IMR-90 (cell line): Measurements from ENCODE around the gene ERMN. TPM values are rescaled to one million over a fixed set of nuclear protein-coding genes. Genes with fewer than 3 reads are reported as not detected.

Experiments
- ATAC-seq: fragments of 200-7000 bp; cut with Tn5 transposase; 2 replicates; pipeline ENCODE4 v1.9.1; 2020; ENCODE audit warnings: low read depth, mild to moderate bottlenecking, moderate library complexity
- BruUV-seq: library from RNA; stranded (reverse); fragments of 400-500 nt; replicated peaks from 2 replicates; lab custom pipeline; 2021; lab: Mats Ljungman, UMichigan
- CTCF ChIA-PET: fragments of 300-600 bp; formaldehyde crosslinking; extraction: SDS; loops from one replicate; lab custom pipeline; 2021; ENCODE audit warnings: antibody characterized with exemption; lab: Yijun Ruan, JAX
- POLR2A ChIA-PET: fragments of 300-600 bp; sonication (Branson Sonifier 250); formaldehyde crosslinking; loops from one replicate; lab custom pipeline; 2022; ENCODE audit warnings: antibody characterized with exemption; ENCODE audit not compliant: unreplicated experiment; lab: Charles Lee
- DNase-seq: peaks from one replicate; pipeline ENCODE4 v3.0.0; 2013
- H2AFZ ChIP-seq: replicated peaks from 2 replicates; pipeline ENCODE3; 2013; ENCODE audit warnings: low read length, mild to moderate bottlenecking; ENCODE audit not compliant: poor library complexity
- H2AK5ac ChIP-seq: 2 replicates; pipeline ENCODE4 v1.6.1; 2013; ENCODE audit warnings: low read depth, low read length, inconsistent platforms
- H2AK9ac ChIP-seq: replicated peaks from 2 replicates; pipeline ENCODE3; 2013; ENCODE audit warnings: mild to moderate bottlenecking, low read depth, low read length, moderate library complexity; ENCODE audit not compliant: poor library complexity
- H2BK120ac ChIP-seq: 2 replicates; pipeline ENCODE4 v1.6.1; 2013; ENCODE audit warnings: low read depth, low read length, inconsistent platforms
- H2BK15ac ChIP-seq: 3 replicates; pipeline ENCODE4 v1.6.1; 2013; ENCODE audit warnings: low read depth, low read length, inconsistent platforms
- H2BK20ac ChIP-seq: 2 replicates; pipeline ENCODE4 v1.6.1; 2013; ENCODE audit warnings: low read depth, mild to moderate bottlenecking, inconsistent platforms, low read length, moderate library complexity
- H2BK5ac ChIP-seq: 2 replicates; pipeline ENCODE4 v1.6.1; 2013; ENCODE audit warnings: mild to moderate bottlenecking, low read depth, low read length, inconsistent platforms; ENCODE audit not compliant: poor library complexity, severe bottlenecking
- H3K14ac ChIP-seq: replicated peaks from 2 replicates; pipeline ENCODE4 v1.6.1; 2013; ENCODE audit warnings: low read depth, low read length, inconsistent platforms
- H3K18ac ChIP-seq: 2 replicates; pipeline ENCODE4 v1.6.1; 2013; ENCODE audit warnings: low read depth, low read length, control low read depth
- H3K23ac ChIP-seq: 2 replicates; pipeline ENCODE4 v1.6.1; 2013; ENCODE audit warnings: low read depth, low read length, inconsistent platforms
- H3K27ac ChIP-seq: 2 replicates; pipeline ENCODE4 v1.5.1; 2013; ENCODE audit warnings: mild to moderate bottlenecking, control low read depth, low read length; ENCODE audit not compliant: insufficient read depth
- H3K27me3 ChIP-seq: 2 replicates; pipeline ENCODE4 v1.6.1; 2013; ENCODE audit warnings: low read length; ENCODE audit not compliant: control insufficient read depth, insufficient read depth
- H3K36me3 ChIP-seq: 2 replicates; pipeline ENCODE4 v1.6.1; 2013; ENCODE audit warnings: low read length, mixed read lengths; ENCODE audit not compliant: control insufficient read depth, insufficient read depth
- H3K4ac ChIP-seq: 2 replicates; pipeline ENCODE4 v1.6.1; 2013; ENCODE audit warnings: low read depth, low read length, inconsistent platforms
- H3K4me1 ChIP-seq: 2 replicates; pipeline ENCODE4 v1.6.1; 2013; ENCODE audit warnings: low read length, mixed read lengths; ENCODE audit not compliant: control insufficient read depth, insufficient read depth
- H3K4me2 ChIP-seq: 2 replicates; pipeline ENCODE4 v1.6.1; 2013; ENCODE audit warnings: low read depth, mild to moderate bottlenecking, control low read depth, low read length, moderate library complexity
- H3K4me3 ChIP-seq: 2 replicates; pipeline ENCODE4 v1.5.1; 2013; ENCODE audit warnings: low read depth, mild to moderate bottlenecking, control low read depth, low read length, moderate library complexity; ENCODE audit not compliant: insufficient read depth
- H3K56ac ChIP-seq: 2 replicates; pipeline ENCODE4 v1.6.1; 2013; ENCODE audit warnings: low read length, inconsistent platforms; ENCODE audit not compliant: insufficient read depth; ENCODE audit errors: extremely low read depth
- H3K79me1 ChIP-seq, 2 experiments: 2 replicates each; pipeline ENCODE4 v1.6.1; 2013; ENCODE audit warnings: low read length in 2 of 2, inconsistent platforms in 1 of 2, low read depth in 1 of 2
- H3K9ac ChIP-seq: 2 replicates; pipeline ENCODE4 v1.6.1; 2013; ENCODE audit warnings: low read depth, low read length, control low read depth
- H3K9me1 ChIP-seq: 2 replicates; pipeline ENCODE4 v1.6.1; 2013; ENCODE audit warnings: low read length, inconsistent platforms; ENCODE audit not compliant: insufficient read depth
- H3K9me3 ChIP-seq: 2 replicates; pipeline ENCODE4 v1.6.1; 2013; ENCODE audit warnings: low read length; ENCODE audit not compliant: control insufficient read depth, insufficient read depth
- H4K20me1 ChIP-seq: 2 replicates; pipeline ENCODE4 v1.6.1; 2013; ENCODE audit warnings: low read length, inconsistent platforms; ENCODE audit not compliant: insufficient read depth
- H4K5ac ChIP-seq: 2 replicates; pipeline ENCODE4 v1.6.1; 2013; ENCODE audit warnings: mild to moderate bottlenecking, low read depth, low read length, control low read depth
- H4K8ac ChIP-seq, 2 experiments: 2 replicates each; pipeline ENCODE4 v1.6.1; 2013; ENCODE audit warnings: low read depth in 2 of 2, low read length in 2 of 2, control low read depth in 1 of 2, inconsistent platforms in 1 of 2
- H4K91ac ChIP-seq: 2 replicates; pipeline ENCODE4 v1.6.1; 2013; ENCODE audit warnings: low read depth, low read length, inconsistent platforms; ENCODE audit not compliant: insufficient read depth
- RCOR1 ChIP-seq: IDR thresholded peaks from 2 replicates; pipeline ENCODE4 v1.6.1; 2012; ENCODE audit warnings: mild to moderate bottlenecking, low read length, improper control_type of control experiment; ENCODE audit not compliant: insufficient replicate concordance
- WGBS, 2 experiments: methylation state at CpG; one replicate each; pipeline versions ENCODE4 v1.1.5 to v1.1.7; 2013; ENCODE audit warnings: missing lambda C conversion rate in 2 of 2; ENCODE audit not compliant: insufficient read length in 1 of 2; ENCODE audit errors: extremely low coverage in 2 of 2; 5-methylcytosine and 5-hydroxymethylcytosine counted together
- dilution Hi-C: fragments of 300-500 bp; cut with HindIII; formaldehyde crosslinking; loops from one replicate; pipeline ENCODE4 v1.14.3; 2018; ENCODE audit warnings: low sequenced_read_pairs; ENCODE audit not compliant: unreplicated experiment
- in situ Hi-C: fragments of 300-500 bp; cut with MboI; formaldehyde crosslinking; loops from 3 replicates; pipeline ENCODE4 v1.14.3; 2019; ENCODE audit warnings: low sequenced_read_pairs, inconsistent platforms, mixed read lengths
- intact Hi-C: fragments of 100-400 bp; cut with micrococcal nuclease; formaldehyde crosslinking; loops from 2 replicates; pipeline ENCODE4 v1.10.0; 2022
- polyA plus RNA-seq, 3 experiments: library from polyadenylated mRNA; depleted of rRNA; stranded (reverse); fragments of >200 nt; gene quantifications; 2 replicates each; pipeline ENCODE4 v1.2.3, GENCODE V29; 2012; ENCODE audit warnings: low replicate concordance in 1 of 3
- total RNA-seq: library from RNA; depleted of rRNA; stranded (reverse); fragments of >200 nt; gene quantifications from 2 replicates; pipeline ENCODE4 v1.2.3, GENCODE V29; 2012

Gene ERMN
- total and polyA plus RNA-seq, 2 of the 4 experiments (the other 2 are of a cell fraction): not detected

- intact Hi-C loops (no loop called here), in situ Hi-C loops (loop anchor here (25.0 kb wide), 1 partner anchor 1947 kb away; no protein-coding TSS in a partner anchor), dilution Hi-C loops (no loop called here)
- no peaks in the 10 kb centered on the region; the same call in 1 of the 2 replicates for H3K27me3 ChIP-seq
- H3K14ac ChIP-seq: no peak overlapping the region
- no peak overlapping the region for H2BK120ac ChIP-seq
- no peaks in the 10 kb centered on the region for H3K4me1 ChIP-seq
- no peak overlapping the region for H4K91ac ChIP-seq
- H3K56ac ChIP-seq: no peak overlapping the region
- ChIA-PET POLR2A (no interaction called here), CTCF (interaction anchor here (1.2 to 1.8 kb wide), 2 partner anchors 12 to 32 kb away, joined by 5 to 18 read pairs; no protein-coding TSS in a partner anchor)
- H2BK15ac ChIP-seq: no peak overlapping the region
- ATAC-seq: no peak
- H3K9me1 ChIP-seq: no peaks in the 10 kb centered on the region
- no CpG with 5 or more reads among the region's 4 CpGs for WGBS, 2 experiments
- H4K20me1 ChIP-seq: no peaks in the 10 kb centered on the region
- H2AFZ ChIP-seq: no peak overlapping the region
- no TSS peak for BruUV-seq
- no peaks in the 10 kb centered on the region for H3K79me1 ChIP-seq
- H2BK20ac ChIP-seq: no peak overlapping the region
- no peaks in the 10 kb centered on the region for H3K36me3 ChIP-seq
- H3K4ac ChIP-seq: no peak overlapping the region
- H3K9me3 ChIP-seq: no peaks in the 10 kb centered on the region
- no peak overlapping the region for H4K8ac ChIP-seq
- no peak overlapping the region for H3K27ac ChIP-seq
- H2AK9ac ChIP-seq: no peak overlapping the region
- H3K18ac ChIP-seq: no peak overlapping the region
- H3K4me3 ChIP-seq: no peak overlapping the region
- H3K23ac ChIP-seq: no peak overlapping the region
- H3K9ac ChIP-seq: no peak overlapping the region
- H3K4me2 ChIP-seq: no peak overlapping the region
- no peak overlapping the region for H4K5ac ChIP-seq
- H2AK5ac ChIP-seq: no peak overlapping the region
- no peak overlapping the region for H2BK5ac ChIP-seq
- no peak for TF ChIP-seq RCOR1
- no peak for DNase-seq
Measured at GRCh38 chr2:157334335-157334734, 8.7 kb upstream of the ERMN start.
